ENCODE measurements around the gene ABCA6.

Gene ABCA6

GRCh38 chr17:69056179-69056823 lies 85.4 kb downstream of the ABCA6 start:
- H2AFZ ChIP-seq (ENCODE audit: low read depth, low read length) = no peak overlapping the region
- no peak overlapping the region for H3K4me2 ChIP-seq (ENCODE audit: insufficient read depth, low read length)
- H3K4me1 ChIP-seq (ENCODE audit: insufficient read depth, low read length) = no peaks in the 10 kb centered on the region
- H3K27me3 ChIP-seq (ENCODE audit: insufficient read depth, low read length, poor library complexity) = peaks cover 3% of the 10 kb centered on the region
- no peaks in the 10 kb centered on the region for H4K20me1 ChIP-seq (ENCODE audit: insufficient read depth, low read length)
- no peaks in the 10 kb centered on the region for H3K9me3 ChIP-seq (ENCODE audit: insufficient read depth, low read length, severe bottlenecking)
- DNase-seq (no peak), ATAC-seq (ENCODE audit: insufficient read depth, low read depth) (no peak)
- TF ChIP-seq CTCF (IDR thresholded peaks at IDR 0.05; ENCODE audit: borderline replicate concordance, extremely low read depth, low read length, poor library complexity, severe bottlenecking) (no peak), EZH2 (IDR thresholded peaks at IDR 0.05; ENCODE audit: borderline replicate concordance, low read depth, low read length, severe bottlenecking) (no peak)
- no peak overlapping the region for H3K27ac ChIP-seq (ENCODE audit: low read length)
- no peak overlapping the region for H3K9ac ChIP-seq (ENCODE audit: low read depth, low read length)
- H3K4me3 ChIP-seq (ENCODE audit: low read depth in 1 of 2, low read length in 2 of 2) = no peak overlapping the region
- no peaks in the 10 kb centered on the region for H3K36me3 ChIP-seq (ENCODE audit: insufficient read depth, low read length)
- no peaks in the 10 kb centered on the region for H3K79me2 ChIP-seq (ENCODE audit: insufficient read depth, low read length)

GRCh38 chr17:69055334-69055733 lies 86.4 kb downstream of the ABCA6 start:
- H2AFZ ChIP-seq (ENCODE audit: low read depth, low read length) = no peak overlapping the region
- no peaks in the 10 kb centered on the region for H4K20me1 ChIP-seq (ENCODE audit: insufficient read depth, low read length)
- TF ChIP-seq CTCF (IDR thresholded peaks at IDR 0.05; ENCODE audit: borderline replicate concordance, extremely low read depth, low read length, poor library complexity, severe bottlenecking) (no peak), EZH2 (IDR thresholded peaks at IDR 0.05; ENCODE audit: borderline replicate concordance, low read depth, low read length, severe bottlenecking) (no peak)
- no peaks in the 10 kb centered on the region for H3K9me3 ChIP-seq (ENCODE audit: insufficient read depth, low read length, severe bottlenecking)
- DNase-seq (no peak), ATAC-seq (ENCODE audit: insufficient read depth, low read depth) (no peak)
- no peaks in the 10 kb centered on the region for H3K4me1 ChIP-seq (ENCODE audit: insufficient read depth, low read length)
- no peaks in the 10 kb centered on the region for H3K79me2 ChIP-seq (ENCODE audit: insufficient read depth, low read length)
- H3K27ac ChIP-seq (ENCODE audit: low read length) = no peak overlapping the region
- H3K27me3 ChIP-seq (ENCODE audit: insufficient read depth, low read length, poor library complexity) = peaks cover 3% of the 10 kb centered on the region
- no peak overlapping the region for H3K4me3 ChIP-seq (ENCODE audit: low read depth in 1 of 2, low read length in 2 of 2)
- no peaks in the 10 kb centered on the region for H3K36me3 ChIP-seq (ENCODE audit: insufficient read depth, low read length)
- H3K4me2 ChIP-seq (ENCODE audit: insufficient read depth, low read length) = no peak overlapping the region
- H3K9ac ChIP-seq (ENCODE audit: low read depth, low read length) = no peak overlapping the region

GRCh38 chr17:69050999-69051775 lies 90.5 kb downstream of the ABCA6 start:
- Histone ChIP-seq H3K27me3 (ENCODE audit: insufficient read depth, low read length, poor library complexity) (no peaks in the 10 kb centered on the region), H3K36me3 (ENCODE audit: insufficient read depth, low read length) (no peaks in the 10 kb centered on the region), H3K27ac (ENCODE audit: low read length) (no peak overlapping the region), H3K4me3 (ENCODE audit: low read depth in 1 of 2, low read length in 2 of 2) (no peak overlapping the region), H4K20me1 (ENCODE audit: insufficient read depth, low read length) (no peaks in the 10 kb centered on the region), H3K79me2 (ENCODE audit: insufficient read depth, low read length) (no peaks in the 10 kb centered on the region), H3K9ac (ENCODE audit: low read depth, low read length) (no peak overlapping the region), H3K9me3 (ENCODE audit: insufficient read depth, low read length, severe bottlenecking) (no peaks in the 10 kb centered on the region), H3K4me2 (ENCODE audit: insufficient read depth, low read length) (no peak overlapping the region), H3K4me1 (ENCODE audit: insufficient read depth, low read length) (no peaks in the 10 kb centered on the region), H2AFZ (ENCODE audit: low read depth, low read length) (no peak overlapping the region)
- no peak for ATAC-seq (ENCODE audit: insufficient read depth, low read depth)
- no peak for DNase-seq
- TF ChIP-seq CTCF (IDR thresholded peaks at IDR 0.05; ENCODE audit: borderline replicate concordance, extremely low read depth, low read length, poor library complexity, severe bottlenecking) = no peak
- TF ChIP-seq EZH2 (IDR thresholded peaks at IDR 0.05; ENCODE audit: borderline replicate concordance, low read depth, low read length, severe bottlenecking) = no peak

All from DND-41 (cell line).